HepG2 (cell line): ENCODE measurements around the gene REC114. TPM values are rescaled to one million over a fixed set of nuclear protein-coding genes. Genes with fewer than 3 reads are reported as not detected.

ENCODE experiments used
- polyA plus RNA-seq, 8 experiments: library from polyadenylated mRNA; depleted of rRNA in 3 of 8; stranded (reverse) in 7 of 8; unstranded in 1 of 8; fragments of >200 nt; fragmentation: Illumina TruSeq in 4 of 8; extraction: Trizol in 4 of 8; gene quantifications; 2 replicates each; pipeline versions ENCODE4 v1.2.1 to v1.2.3, GENCODE V29; 2011 to 2016; ENCODE audit warnings: low read depth in 4 of 8, missing spikeins in 1 of 8, mixed read lengths in 1 of 8; ENCODE audit not compliant: insufficient read depth in 1 of 8
- total RNA-seq, 5 experiments: library from RNA; depleted of rRNA; stranded (reverse); fragments of >200 nt; fragmentation: Illumina TruSeq; extraction: Trizol; gene quantifications; 2 replicates each; pipeline ENCODE4 v1.2.3, GENCODE V29; 2016; ENCODE audit warnings: low read depth in 1 of 5

Gene REC114
- total and polyA plus RNA-seq, 2 of the 13 experiments (the other 11 are each of a cell fraction or from before 2014, with no cell fraction given): not detected

Other genes with a start within 250 kb of the REC114 start
- gene HCN4, start 74.2 kb upstream of the REC114 start, total RNA-seq (2016; rRNA removed; fragmentation: Illumina TruSeq; extraction: Trizol): not detected in 2 replicates
- gene HCN4, start 74.2 kb upstream of the REC114 start, polyA plus RNA-seq (2011; rRNA removed): not detected in 2 replicates
- gene NPTN, start 190.2 kb downstream of the REC114 start, total RNA-seq (2016; rRNA removed; fragmentation: Illumina TruSeq; extraction: Trizol): 57.7 and 110 TPM in 2 replicates
- 77.8 and 78.0 TPM in 2 replicates for gene NPTN, start 190.2 kb downstream of the REC114 start, polyA plus RNA-seq (2011; rRNA removed)
- gene CD276, start 241.2 kb downstream of the REC114 start, total RNA-seq (2016; rRNA removed; fragmentation: Illumina TruSeq; extraction: Trizol): 32.4 and 55.2 TPM in 2 replicates
- gene CD276, start 241.2 kb downstream of the REC114 start, polyA plus RNA-seq (2011; rRNA removed): 24.6 and 28.0 TPM in 2 replicates